ENCODE measurements around the gene ODC1. TPM values are rescaled to one million over a fixed set of nuclear protein-coding genes. Genes with fewer than 3 reads are reported as not detected.
"Not testable (repeated sequence)": the region's sequence is repeated elsewhere in the genome, so short reads cannot be mapped to it uniquely, and the experiment has no call there.

Gene ODC1
- total and polyA plus RNA-seq, 2 donors, result 49.6 to 127 TPM

DNA sequence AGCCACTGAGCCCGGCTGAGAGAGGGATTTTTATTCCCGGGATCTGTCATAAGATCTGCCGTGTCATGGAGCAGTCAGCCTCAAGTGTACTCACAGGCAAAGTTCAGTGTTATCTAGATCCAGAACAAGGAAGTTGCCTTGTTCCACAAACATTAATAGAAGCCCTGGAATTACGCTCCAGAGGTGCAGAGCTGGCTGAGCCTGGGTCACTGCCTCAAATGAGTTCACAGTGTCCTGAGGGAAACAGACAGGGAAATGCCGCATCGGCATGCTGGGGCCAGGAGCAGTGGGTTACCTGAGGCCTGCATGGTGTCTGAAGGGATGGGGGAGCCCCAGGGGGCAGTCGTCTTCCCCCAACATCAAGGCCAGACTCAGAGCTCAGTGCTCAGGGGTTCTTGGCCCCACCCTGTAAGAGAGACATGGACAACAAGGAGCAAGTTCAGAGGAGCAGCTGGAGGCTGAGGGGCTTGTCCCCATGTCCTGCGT, 42.7 kb upstream of the ODC1 start:
- DNase-seq (ENCODE audit: low read depth in 6 of 9, low spot score in 9 of 9), result no peak
- 95% methylated on average over 8 of the region's 8 CpGs for WGBS
- no peaks in the 10 kb centered on the region for H3K36me3 ChIP-seq (ENCODE audit: control insufficient read depth in 2 of 2, insufficient read depth in 2 of 2, low read length in 1 of 2)
- peaks cover 0 to 15% of the 10 kb centered on the region in 2 donors for H3K27me3 ChIP-seq (ENCODE audit: control insufficient read depth in 2 of 2, insufficient read depth in 1 of 2, low read length in 1 of 2)
- H3K9me3 ChIP-seq (ENCODE audit: control insufficient read depth in 2 of 2, insufficient read depth in 1 of 2, low read length in 1 of 2), result no peaks in the 10 kb centered on the region
- H3K4me3 ChIP-seq (ENCODE audit: low read length in 2 of 2), result no peak overlapping the region
- H3K4me1 ChIP-seq (ENCODE audit: control insufficient read depth in 2 of 2, insufficient read depth in 2 of 2, low read length in 2 of 2), result peaks cover 0 to 25% of the 10 kb centered on the region in 2 donors
- no peak overlapping the region for H3K27ac ChIP-seq (ENCODE audit: low read depth in 1 of 2, low read length in 1 of 2)

DNA sequence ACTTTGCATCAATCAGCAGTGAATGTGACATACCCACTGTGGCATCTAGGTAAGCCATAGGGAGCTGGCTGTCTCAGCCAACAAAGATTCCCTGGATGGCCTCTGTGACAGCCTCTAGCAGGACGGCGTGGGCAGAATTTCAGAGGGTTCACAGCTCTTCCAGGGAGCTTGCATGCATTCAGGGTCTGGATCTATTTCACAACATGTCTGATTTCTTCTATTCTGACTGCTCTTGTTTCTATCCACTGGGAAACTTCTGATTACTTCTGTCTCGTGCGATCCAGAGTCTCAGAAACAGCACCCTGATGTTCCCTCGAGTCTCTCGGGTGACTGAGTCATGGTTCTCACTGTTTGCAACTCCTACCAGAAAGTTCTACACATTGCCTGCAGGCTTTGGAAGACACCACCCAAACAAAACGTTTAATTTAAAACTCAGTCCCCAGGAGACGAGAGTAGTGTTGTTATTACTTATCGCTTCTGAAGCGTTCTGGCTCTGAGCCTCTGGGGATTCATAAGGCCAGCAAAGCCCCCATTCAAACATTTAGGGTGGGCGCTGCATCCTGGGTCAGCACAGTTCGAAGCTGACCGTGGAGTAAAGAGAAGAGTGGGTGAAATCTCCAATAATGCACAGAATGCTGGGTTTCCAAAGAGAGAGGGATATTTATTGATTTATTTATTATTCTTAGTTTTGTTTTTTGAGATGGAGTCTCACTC, 41.9 kb upstream of the ODC1 start:
- H3K27me3 ChIP-seq (ENCODE audit: control insufficient read depth in 2 of 2, insufficient read depth in 1 of 2, low read length in 1 of 2), result peaks cover 0 to 7% of the 10 kb centered on the region in 2 donors
- no peaks in the 10 kb centered on the region for H3K9me3 ChIP-seq (ENCODE audit: control insufficient read depth in 2 of 2, insufficient read depth in 1 of 2, low read length in 1 of 2)
- WGBS, result 94% methylated on average over 13 of the region's 13 CpGs
- peaks cover 0 to 24% of the 10 kb centered on the region in 2 donors for H3K4me1 ChIP-seq (ENCODE audit: control insufficient read depth in 2 of 2, insufficient read depth in 2 of 2, low read length in 2 of 2)
- no peak overlapping the region for H3K27ac ChIP-seq (ENCODE audit: low read depth in 1 of 2, low read length in 1 of 2)
- H3K4me3 ChIP-seq (ENCODE audit: low read length in 2 of 2), result no peak overlapping the region
- H3K36me3 ChIP-seq (ENCODE audit: control insufficient read depth in 2 of 2, insufficient read depth in 2 of 2, low read length in 1 of 2), result no peaks in the 10 kb centered on the region
- DNase-seq (ENCODE audit: low read depth in 6 of 9, low spot score in 9 of 9), result no peak

DNA sequence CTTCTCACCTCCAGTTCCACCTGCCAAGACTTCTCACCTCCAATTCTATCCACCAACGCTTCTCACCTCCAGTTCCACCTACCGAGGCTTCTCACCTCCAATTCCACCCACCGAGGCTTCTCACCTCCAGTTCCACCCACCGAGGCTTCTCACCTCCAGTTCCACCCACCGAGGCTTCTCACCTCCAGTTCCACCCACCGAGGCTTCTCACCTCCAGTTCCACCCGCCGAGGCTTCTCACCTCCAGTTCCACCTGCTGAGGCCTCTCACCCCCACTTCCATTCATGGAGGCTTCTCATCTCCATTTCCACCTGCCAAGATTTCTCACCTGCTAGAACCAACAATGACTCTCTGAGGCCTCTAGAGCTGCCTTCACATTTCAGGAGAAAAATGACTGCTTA, 40.0 kb upstream of the ODC1 start:
- not testable (repeated sequence) for H3K9me3 ChIP-seq (ENCODE audit: control insufficient read depth in 2 of 2, insufficient read depth in 1 of 2, low read length in 1 of 2); H3K27me3 ChIP-seq (ENCODE audit: control insufficient read depth in 2 of 2, insufficient read depth in 1 of 2, low read length in 1 of 2); H3K4me3 ChIP-seq (ENCODE audit: low read length in 2 of 2); H3K27ac ChIP-seq (ENCODE audit: low read depth in 1 of 2, low read length in 1 of 2); H3K36me3 ChIP-seq (ENCODE audit: control insufficient read depth in 2 of 2, insufficient read depth in 2 of 2, low read length in 1 of 2); DNase-seq (ENCODE audit: low read depth in 6 of 9, low spot score in 9 of 9); H3K4me1 ChIP-seq (ENCODE audit: control insufficient read depth in 2 of 2, insufficient read depth in 2 of 2, low read length in 2 of 2)
- 89% methylated on average over 8 of the region's 8 CpGs for WGBS

DNA sequence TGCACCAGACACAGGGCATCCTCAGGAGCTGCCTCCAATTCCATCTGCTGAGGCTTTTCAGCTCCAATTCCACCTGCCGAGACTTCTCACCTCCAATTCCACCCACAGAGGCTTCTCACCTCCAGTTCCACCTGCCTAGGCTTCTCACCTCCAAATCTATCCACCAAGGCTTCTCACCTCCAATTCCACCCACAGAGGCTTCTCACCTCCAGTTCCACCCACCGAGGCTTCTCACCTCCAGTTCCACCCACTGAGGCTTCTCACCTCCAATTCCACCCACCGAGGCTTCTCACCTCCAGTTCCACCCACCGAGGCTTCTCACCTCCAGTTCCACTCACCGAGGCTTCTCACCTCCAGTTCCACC, 39.6 kb upstream of the ODC1 start:
- 88% methylated on average over 4 of the region's 5 CpGs for WGBS
- not testable (repeated sequence) for H3K4me1 ChIP-seq (ENCODE audit: control insufficient read depth in 2 of 2, insufficient read depth in 2 of 2, low read length in 2 of 2); H3K36me3 ChIP-seq (ENCODE audit: control insufficient read depth in 2 of 2, insufficient read depth in 2 of 2, low read length in 1 of 2); H3K27ac ChIP-seq (ENCODE audit: low read depth in 1 of 2, low read length in 1 of 2); DNase-seq (ENCODE audit: low read depth in 6 of 9, low spot score in 9 of 9); H3K9me3 ChIP-seq (ENCODE audit: control insufficient read depth in 2 of 2, insufficient read depth in 1 of 2, low read length in 1 of 2); H3K27me3 ChIP-seq (ENCODE audit: control insufficient read depth in 2 of 2, insufficient read depth in 1 of 2, low read length in 1 of 2); H3K4me3 ChIP-seq (ENCODE audit: low read length in 2 of 2)

DNA sequence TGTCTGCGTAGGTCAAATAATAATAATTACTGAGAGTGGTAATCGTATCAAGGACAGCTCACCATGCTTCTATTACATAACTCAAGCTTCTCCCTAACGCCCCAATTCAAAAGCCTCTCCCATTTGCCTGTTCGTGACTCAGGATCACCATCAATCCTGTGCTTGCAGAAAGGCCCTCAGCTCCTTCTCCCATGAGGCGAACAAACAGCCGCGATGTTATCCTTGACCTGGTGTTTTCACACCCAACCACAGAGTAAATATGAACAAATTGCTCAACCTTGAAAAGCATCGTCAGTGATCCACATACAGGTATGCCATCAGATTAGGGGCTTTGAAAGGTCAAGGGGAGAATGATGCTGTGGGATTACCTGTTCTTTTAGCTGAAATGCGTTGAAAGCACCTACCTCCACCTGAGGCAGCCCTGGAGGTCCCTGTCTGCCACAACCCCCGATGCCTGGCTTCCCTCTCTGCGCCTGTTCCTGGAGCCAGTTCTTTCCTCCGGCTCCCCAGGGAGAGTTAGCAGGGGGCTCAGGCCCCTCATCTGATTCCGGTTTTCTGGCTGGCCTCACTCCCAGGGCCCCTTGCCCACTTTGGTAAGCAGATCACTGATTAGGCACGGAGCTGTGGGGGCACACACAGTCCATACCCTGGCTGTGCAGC, 39.1 kb upstream of the ODC1 start:
- no peak for DNase-seq (ENCODE audit: low read depth in 6 of 9, low spot score in 9 of 9)
- Histone ChIP-seq H3K4me3 (ENCODE audit: low read length in 2 of 2) (no peak overlapping the region), H3K9me3 (ENCODE audit: control insufficient read depth in 2 of 2, insufficient read depth in 1 of 2, low read length in 1 of 2) (no peaks in the 10 kb centered on the region), H3K27me3 (ENCODE audit: control insufficient read depth in 2 of 2, insufficient read depth in 1 of 2, low read length in 1 of 2) (peaks cover 0 to 4% of the 10 kb centered on the region in 2 donors), H3K36me3 (ENCODE audit: control insufficient read depth in 2 of 2, insufficient read depth in 2 of 2, low read length in 1 of 2) (no peaks in the 10 kb centered on the region), H3K4me1 (ENCODE audit: control insufficient read depth in 2 of 2, insufficient read depth in 2 of 2, low read length in 2 of 2) (peaks cover 0 to 8% of the 10 kb centered on the region in 2 donors), H3K27ac (ENCODE audit: low read depth in 1 of 2, low read length in 1 of 2) (no peak overlapping the region)
- 86% methylated on average over 14 of the region's 14 CpGs for WGBS

DNA sequence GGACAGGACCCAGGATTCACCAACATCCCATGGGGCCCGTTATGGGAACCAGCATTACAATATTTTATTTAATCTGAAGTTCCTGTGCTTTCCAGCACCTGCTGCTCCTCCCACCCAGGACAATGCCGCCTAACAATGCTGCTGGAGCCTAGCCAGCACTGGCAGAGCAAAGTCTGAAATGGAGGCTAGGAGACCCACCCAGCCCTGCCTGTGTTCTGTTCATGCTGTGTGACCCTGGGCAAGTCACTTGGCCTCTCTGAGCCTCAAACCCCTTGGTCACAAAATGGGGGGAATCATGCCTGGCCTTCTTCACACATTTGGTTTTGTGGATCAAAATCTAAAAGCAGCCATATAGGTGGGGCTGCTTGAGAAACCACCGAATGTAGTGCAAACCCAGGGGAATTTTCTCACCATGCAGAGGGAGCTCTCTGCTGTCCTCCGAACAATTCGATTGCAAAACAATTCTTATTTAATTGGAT, 38.5 kb upstream of the ODC1 start:
- Histone ChIP-seq H3K27ac (ENCODE audit: low read depth in 1 of 2, low read length in 1 of 2) (no peak overlapping the region), H3K36me3 (ENCODE audit: control insufficient read depth in 2 of 2, insufficient read depth in 2 of 2, low read length in 1 of 2) (no peaks in the 10 kb centered on the region), H3K4me1 (ENCODE audit: control insufficient read depth in 2 of 2, insufficient read depth in 2 of 2, low read length in 2 of 2) (peaks cover 0 to 8% of the 10 kb centered on the region in 2 donors), H3K4me3 (ENCODE audit: low read length in 2 of 2) (no peak overlapping the region), H3K27me3 (ENCODE audit: control insufficient read depth in 2 of 2, insufficient read depth in 1 of 2, low read length in 1 of 2) (peaks cover 0 to 4% of the 10 kb centered on the region in 2 donors), H3K9me3 (ENCODE audit: control insufficient read depth in 2 of 2, insufficient read depth in 1 of 2, low read length in 1 of 2) (no peaks in the 10 kb centered on the region)
- DNase-seq (ENCODE audit: low read depth in 6 of 9, low spot score in 9 of 9), result no peak
- WGBS, result 81% methylated on average over 5 of the region's 5 CpGs

DNA sequence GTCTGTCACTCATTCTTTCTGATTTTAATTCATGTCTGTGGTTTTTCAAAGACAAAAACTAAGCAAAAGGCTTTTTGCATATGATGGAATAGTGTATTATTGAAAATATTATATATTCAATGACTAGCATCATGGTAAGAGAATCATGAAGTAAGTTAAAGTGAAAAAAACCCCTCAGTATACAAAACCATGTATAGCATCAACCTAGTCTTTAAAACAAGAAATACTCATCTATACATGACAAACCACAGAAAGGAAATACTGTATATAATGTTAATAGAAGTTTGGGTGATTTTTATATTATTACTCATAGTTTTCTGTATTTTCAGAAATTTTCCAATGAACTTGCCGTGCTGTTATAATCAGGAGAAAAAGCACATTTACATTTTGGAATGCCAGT, 38.0 kb upstream of the ODC1 start:
- Histone ChIP-seq H3K27ac (ENCODE audit: low read depth in 1 of 2, low read length in 1 of 2) (no peak overlapping the region), H3K9me3 (ENCODE audit: control insufficient read depth in 2 of 2, insufficient read depth in 1 of 2, low read length in 1 of 2) (no peaks in the 10 kb centered on the region), H3K4me3 (ENCODE audit: low read length in 2 of 2) (no peak overlapping the region), H3K4me1 (ENCODE audit: control insufficient read depth in 2 of 2, insufficient read depth in 2 of 2, low read length in 2 of 2) (peaks cover 0 to 8% of the 10 kb centered on the region in 2 donors), H3K36me3 (ENCODE audit: control insufficient read depth in 2 of 2, insufficient read depth in 2 of 2, low read length in 1 of 2) (no peaks in the 10 kb centered on the region), H3K27me3 (ENCODE audit: control insufficient read depth in 2 of 2, insufficient read depth in 1 of 2, low read length in 1 of 2) (peaks cover 0 to 4% of the 10 kb centered on the region in 2 donors)
- 93% methylated on average over 1 of the region's 1 CpG for WGBS
- peak in 1 of 9 donors; percentile 34 for DNase-seq (ENCODE audit: low read depth in 6 of 9, low spot score in 9 of 9)

DNA sequence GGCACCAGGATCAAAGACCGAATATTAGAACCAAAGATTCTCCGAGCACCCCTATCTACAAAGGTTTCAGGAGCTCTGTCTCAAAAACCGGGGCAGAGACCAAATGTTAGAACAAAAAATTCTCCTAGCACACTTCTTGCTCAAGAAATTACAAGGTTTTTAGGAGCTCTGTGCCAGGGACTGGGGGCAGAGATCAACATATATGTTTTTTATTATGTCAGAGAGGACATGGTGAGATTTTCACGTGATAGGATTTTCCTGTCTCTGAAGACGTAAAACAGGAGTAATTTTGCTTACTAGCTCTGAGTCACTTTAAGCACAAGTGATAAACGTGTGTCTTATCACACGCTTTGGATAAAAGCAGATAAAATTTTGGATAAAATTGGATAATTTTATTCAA, 34.8 kb upstream of the ODC1 start:
- Histone ChIP-seq H3K4me3 (ENCODE audit: low read length in 2 of 2) (no peak overlapping the region), H3K27ac (ENCODE audit: low read depth in 1 of 2, low read length in 1 of 2) (no peak overlapping the region)
- no peak for DNase-seq (ENCODE audit: low read depth in 6 of 9, low spot score in 9 of 9)

DNA sequence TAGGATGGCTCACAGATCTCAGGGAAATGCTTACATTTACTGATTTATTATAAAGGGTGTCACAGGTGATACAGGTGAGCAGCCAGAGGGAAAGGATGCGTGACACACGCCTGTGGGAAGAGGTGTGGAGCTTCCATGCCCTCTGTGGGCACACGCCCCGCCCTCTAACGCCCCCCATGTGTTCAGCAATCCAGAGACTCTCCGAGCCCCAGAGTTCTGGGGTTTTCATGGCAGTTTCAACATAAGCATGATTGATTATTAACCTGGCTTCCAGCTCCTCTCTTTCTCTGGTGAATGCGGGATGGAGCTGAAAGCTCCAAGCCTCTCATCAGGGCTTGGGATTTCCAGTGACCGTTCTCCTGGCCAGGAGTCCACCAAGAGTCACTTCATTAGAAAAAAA, 34.3 kb upstream of the ODC1 start:
- DNase-seq (ENCODE audit: low read depth in 6 of 9, low spot score in 9 of 9), result no peak
- no peaks in the 10 kb centered on the region for H3K36me3 ChIP-seq (ENCODE audit: control insufficient read depth in 2 of 2, insufficient read depth in 2 of 2, low read length in 1 of 2)
- no peak overlapping the region for H3K4me3 ChIP-seq (ENCODE audit: low read length in 2 of 2)
- H3K9me3 ChIP-seq (ENCODE audit: control insufficient read depth in 2 of 2, insufficient read depth in 1 of 2, low read length in 1 of 2), result peaks cover 0 to 6% of the 10 kb centered on the region in 2 donors
- WGBS, result 94% methylated on average over 8 of the region's 8 CpGs
- no peak overlapping the region for H3K27ac ChIP-seq (ENCODE audit: low read depth in 1 of 2, low read length in 1 of 2)
- H3K27me3 ChIP-seq (ENCODE audit: control insufficient read depth in 2 of 2, insufficient read depth in 1 of 2, low read length in 1 of 2), result peaks cover 0 to 2% of the 10 kb centered on the region in 2 donors
- H3K4me1 ChIP-seq (ENCODE audit: control insufficient read depth in 2 of 2, insufficient read depth in 2 of 2, low read length in 2 of 2), result peaks cover 0 to 27% of the 10 kb centered on the region in 2 donors

More for the DNA sequence above, 34.8 kb upstream of the ODC1 start:
- no peaks in the 10 kb centered on the region for H3K36me3 ChIP-seq (ENCODE audit: control insufficient read depth in 2 of 2, insufficient read depth in 2 of 2, low read length in 1 of 2)
- 87% methylated on average over 7 of the region's 7 CpGs for WGBS
- H3K27me3 ChIP-seq (ENCODE audit: control insufficient read depth in 2 of 2, insufficient read depth in 1 of 2, low read length in 1 of 2), result peaks cover 0 to 4% of the 10 kb centered on the region in 2 donors
- H3K4me1 ChIP-seq (ENCODE audit: control insufficient read depth in 2 of 2, insufficient read depth in 2 of 2, low read length in 2 of 2), result peaks cover 0 to 23% of the 10 kb centered on the region in 2 donors
- H3K9me3 ChIP-seq (ENCODE audit: control insufficient read depth in 2 of 2, insufficient read depth in 1 of 2, low read length in 1 of 2), result peaks cover 0 to 4% of the 10 kb centered on the region in 2 donors
